ENCODE measurements around the gene ETV1.

The ETV1 gene

DNA sequence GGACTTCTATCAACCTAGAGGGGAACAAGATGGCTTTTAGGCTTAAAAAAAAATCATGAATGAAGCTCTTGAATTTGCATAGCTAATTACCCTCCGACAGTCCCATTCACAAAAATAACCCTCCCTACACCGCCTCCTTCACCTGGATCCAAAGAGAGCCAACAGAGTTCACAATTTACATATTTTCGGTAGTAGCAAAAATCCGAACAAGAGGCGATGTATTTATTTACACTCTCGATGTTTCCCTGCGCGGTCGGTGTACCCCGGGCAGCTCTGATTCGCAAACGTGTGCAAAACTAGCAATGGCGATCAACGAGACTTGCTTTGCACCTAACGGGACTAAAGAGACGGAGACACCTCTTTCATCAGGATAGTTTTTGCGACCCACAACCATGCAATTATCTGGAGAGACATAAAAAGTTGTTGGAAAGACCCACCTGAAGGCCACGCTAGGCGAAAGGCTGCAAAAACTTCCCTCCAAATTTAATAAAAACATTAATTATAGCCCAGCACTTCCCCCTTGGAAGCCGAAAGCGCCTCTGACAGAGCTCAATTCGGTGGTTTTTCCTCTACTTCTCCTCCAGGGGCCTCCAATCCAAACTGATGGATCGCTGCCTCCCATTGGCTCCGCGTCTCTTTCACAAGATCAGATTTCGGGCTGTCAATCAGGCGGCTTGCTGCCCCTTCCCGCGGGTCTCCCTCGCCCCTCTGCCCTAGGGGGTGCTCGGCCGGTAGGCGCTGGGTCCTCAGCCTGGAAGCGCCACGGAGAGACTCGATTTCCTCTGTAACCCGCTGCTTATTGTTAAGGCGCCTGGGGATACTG lies at the start of gene ETV1:
ETV1 (minus strand) TSS at position 541 of the 823 bp plus-strand sequence. CDS start 614 bp downstream, outside the sequence.
- DNase-seq, result peak; percentile 88

DNA sequence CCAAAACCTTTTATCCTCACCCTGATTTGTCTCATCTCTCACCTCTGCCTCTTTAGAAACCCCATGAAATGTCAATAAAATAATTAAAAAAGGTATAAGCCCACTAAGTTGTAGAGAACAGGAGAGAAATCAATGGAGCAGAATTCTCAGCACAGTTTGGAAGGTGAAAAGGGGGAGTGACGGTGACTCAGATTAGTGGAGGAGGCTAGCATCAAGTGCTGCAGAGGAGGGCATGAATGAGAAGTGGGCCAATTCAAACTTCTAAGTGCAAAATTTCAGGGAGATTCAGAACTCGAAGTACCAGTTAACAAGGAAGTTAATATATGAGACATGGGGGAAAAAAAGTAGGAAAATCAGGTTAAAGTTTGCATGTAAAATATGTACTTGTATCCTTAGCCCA lies 34.9 kb upstream of the ETV1 start:
- DNase-seq, result no peak

DNA sequence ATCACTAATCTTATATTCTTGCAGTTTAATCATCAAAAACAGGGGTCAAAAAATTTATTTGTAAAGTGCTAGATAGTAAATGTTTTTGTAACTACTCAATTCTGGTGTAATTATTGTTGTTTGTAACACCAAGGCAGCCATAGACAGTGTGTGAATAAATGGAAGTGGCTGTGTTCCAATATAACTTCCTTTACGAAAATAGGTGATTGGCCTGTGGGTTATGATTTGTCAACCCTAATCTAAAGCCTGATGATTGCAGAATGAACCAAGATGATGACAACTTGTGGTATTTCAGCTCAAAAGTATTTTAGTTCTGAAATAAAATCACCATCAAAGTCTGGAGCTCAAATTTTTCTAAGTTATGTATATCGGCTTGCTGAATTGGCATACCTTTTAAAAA lies 34.4 kb upstream of the ETV1 start:
- DNase-seq, result no peak

DNA sequence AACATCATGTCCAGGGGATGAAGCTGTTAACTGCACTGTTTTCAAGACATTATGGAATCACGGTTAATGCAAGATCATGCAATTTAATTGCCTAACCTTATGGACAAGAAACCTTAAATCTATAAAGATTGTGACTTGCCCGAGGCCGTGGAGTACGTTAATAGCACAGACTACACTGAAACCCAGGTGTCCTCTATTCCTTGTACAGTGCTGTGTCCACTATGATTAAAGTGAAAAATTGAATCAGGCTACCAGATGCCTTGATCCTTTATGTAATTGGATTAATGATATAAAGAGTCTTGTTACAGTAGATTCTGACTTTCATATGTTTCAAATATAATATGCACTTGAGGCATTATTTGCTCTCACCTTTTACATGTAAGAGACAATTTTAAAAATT lies 33.9 kb upstream of the ETV1 start:
- DNase-seq, result no peak

DNA sequence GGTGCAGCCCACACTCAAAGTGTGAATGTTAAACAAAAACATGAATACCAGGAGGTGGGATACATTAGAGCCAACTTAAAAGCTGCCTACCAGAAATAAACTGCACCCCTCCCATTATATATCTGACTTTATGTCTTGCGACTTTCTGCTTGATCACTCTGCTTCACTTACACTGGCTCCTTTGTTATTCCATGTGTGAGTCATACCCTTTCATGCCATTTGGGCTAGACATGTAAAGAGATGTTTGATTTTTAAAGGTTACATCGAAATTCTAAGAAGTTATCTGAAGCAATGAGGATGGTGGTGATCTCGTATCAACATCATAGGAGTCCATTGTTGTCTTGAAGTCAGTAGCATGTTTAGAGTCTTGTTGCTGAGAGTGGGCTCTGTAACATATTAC lies 31.6 kb upstream of the ETV1 start:
- DNase-seq, result no peak

DNA sequence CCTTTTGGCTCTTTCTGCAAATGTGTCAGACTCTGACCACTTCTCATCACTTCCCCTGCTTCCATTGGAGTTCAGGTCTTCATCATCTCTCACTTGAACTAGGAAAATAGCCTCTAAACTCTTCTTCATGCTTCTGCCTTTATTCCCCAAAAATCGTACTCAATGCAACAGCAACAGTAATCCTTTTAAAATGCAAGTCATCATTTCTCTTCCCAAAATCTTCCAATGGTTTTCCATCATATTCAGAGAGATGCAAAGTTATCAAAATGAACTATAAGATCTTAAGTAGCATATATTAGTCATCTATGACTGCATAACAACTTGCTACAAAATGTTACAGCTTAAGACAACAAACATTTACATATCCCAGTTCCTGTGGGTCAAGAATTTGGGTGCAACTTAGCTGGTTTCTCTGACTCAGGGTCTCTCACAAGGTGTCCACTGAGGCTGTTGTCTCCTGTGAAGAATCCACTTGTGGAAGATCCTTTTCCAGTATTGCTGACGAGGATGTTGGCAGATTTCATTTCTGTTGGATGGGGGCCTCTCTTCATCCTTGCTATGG lies 31.0 kb upstream of the ETV1 start:
- DNase-seq, result no peak

DNA sequence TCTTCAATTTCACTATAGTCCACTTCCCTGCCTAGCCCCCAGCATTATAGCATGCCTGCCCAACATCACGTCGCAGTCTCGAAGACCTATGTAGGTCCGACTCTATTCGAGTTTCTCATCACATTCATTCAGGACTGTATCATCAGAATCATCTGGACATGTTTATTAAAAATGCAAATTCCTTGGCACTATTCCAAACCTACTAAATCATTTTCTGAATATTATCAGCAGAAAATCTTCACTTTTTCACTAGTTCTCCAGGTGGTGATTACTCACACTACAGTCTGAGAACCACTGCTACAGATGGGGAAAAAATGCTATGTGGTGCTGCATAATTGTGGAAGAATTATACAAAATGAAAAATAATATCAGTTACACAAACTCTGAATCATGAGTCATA lies 29.3 kb upstream of the ETV1 start:
- DNase-seq, result no peak

DNA sequence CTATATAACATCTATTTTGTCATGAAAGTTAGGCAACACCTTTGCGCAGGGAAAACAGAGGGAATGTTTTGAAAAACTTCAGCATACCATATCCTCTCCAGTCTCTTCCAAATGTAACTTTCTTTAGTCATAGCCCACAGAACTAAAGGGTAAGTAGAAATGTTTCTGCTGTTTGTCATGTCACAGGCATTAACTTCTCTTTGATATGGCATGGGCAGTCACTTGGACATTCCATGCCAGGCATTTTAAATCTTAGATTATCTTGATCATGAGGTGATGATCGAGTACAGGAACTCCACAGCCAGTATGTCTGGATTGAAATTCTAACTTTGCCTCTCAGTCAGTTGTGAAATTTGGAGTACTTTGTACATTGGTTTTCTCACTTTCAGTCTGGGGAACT lies 27.5 kb upstream of the ETV1 start:
- DNase-seq, result no peak

DNA sequence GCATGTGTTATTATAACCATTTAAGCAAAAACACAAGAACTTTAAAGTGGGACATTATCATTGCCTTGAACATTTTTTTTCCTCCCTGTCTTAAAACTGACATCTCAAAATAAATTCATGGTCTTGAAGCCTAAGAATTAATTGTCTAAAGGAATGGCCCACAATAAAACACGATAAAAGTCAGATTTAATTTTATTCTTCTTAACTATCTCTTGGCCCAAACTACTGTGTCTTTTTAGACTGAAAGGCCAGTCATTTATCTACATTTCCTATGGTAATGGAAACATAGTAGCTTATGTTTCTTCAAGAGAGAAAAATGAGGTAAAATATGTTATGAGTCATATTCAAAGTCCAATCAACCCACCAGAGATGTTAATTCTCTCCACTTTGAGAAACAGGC lies 24.4 kb upstream of the ETV1 start:
- no peak for DNase-seq

DNA sequence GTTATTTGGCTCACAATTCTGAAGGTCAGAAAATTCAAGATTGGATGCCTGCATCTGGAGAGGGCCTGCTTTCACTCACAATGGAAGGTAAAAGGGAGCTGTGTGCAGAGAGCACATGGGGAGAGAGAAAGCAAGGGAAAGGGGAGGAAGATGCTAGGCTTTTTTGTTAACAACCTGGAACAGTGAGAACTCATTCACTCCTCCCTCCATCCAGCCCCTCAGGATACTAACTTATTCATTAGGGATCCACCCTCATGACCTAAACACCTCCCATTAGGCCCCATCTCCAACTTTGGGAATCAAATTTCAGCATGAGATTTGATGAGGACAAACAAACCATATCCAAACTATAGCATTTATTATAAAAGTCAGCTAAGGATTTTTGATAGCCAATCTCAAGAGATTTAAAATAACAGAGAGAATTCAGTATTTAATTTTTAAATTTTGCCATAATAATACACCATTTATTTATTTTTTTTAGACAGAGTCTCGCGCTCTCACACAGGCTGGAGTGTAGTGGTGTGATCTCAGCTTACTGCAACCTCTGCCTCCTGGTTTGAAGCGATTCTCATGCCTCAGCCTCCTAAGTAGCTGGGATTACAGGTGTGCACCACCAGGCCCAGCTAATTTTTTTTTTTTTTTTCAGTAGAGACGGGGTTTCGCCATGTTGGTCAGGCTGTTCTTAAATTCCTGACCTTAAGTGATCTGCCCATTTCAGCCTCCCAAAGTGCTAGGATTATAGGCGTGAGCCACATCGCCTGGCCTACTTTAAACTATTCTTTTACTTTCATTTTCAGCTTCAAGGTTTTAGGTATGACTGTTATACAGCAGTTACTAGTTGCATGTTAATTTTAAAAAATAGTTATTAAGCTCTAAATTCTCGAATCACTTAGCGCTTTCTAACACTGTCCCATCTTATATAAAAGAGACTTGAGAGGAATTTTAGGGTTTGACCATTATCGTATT lies 20.3 kb upstream of the ETV1 start:
- DNase-seq, result no peak

DNA sequence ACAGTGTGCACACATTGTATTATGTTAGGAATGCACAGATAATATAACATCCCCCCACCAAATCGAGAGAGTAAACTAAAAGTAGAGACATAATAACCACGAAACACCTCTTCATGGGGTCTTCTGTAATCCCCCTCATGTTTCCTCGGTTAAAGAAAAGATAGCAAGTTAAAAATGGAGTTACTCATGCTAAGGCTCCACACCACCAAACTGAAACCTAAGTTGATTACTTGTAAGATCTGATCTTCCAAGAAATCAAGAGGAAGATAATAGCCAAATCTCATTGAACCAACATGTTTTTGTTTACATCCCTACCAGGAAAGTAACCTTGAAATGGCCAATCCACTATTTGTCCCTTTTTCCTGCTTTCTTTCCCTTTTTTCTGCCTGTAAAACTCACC lies 11.7 kb upstream of the ETV1 start:
- DNase-seq, result no peak

DNA sequence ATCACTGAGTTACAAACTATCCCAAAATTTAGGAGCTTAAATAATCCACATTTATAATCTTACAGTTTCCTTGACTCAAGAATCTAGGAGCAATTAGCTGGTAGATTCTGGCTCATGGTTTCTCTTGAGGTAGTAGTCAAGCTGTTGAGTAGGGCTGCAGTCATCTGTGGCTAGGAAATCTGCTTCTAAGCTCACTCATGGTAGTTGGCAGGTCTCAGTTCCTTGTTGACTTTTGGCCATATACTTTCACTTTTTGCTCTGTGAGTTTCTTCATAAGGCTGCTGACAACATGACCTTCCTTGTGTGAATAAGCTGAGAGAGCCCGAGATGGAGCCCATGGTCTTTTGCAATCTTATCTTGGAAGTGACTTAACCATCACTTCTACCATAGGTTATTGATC lies 10.8 kb upstream of the ETV1 start:
- DNase-seq, result no peak

DNA sequence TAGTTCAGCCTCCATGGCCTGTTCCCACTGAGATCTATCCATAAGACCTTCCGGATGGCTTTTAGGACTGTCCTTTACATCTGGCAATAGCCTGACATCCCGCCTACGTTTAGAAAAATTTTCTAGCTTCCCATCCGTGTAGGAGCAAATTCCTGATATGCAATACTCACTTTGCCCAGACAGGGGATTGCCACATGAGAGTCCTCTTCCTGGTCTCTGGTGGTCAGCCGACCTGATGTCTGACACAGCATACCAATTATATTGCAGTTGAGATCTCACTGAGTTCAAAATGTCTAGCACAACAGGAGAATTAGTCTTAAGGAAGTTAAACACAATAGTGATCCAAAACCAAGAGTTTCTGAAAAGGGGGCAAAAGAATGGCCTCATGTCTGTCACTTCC lies 9.4 kb upstream of the ETV1 start:
- DNase-seq, result no peak

DNA sequence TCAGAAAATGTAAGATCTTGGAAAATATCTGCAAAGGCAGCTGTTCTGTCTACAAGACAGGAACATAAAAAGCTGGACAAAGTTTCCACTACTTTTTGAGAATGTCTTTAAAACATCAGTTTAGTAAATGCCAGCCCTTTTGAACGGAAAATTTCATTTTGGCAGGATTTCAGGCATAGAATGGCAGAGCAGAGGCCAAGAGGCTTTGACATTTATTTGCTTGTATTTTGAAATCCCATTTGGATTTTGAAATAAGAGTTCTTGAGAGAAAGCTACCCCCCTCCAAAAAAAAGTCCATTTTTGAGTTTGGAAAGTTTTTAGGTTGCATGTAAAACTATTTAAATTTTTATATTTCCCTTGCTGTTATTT lies 3.1 kb upstream of the ETV1 start:
- peak; percentile 24 for DNase-seq

DNA sequence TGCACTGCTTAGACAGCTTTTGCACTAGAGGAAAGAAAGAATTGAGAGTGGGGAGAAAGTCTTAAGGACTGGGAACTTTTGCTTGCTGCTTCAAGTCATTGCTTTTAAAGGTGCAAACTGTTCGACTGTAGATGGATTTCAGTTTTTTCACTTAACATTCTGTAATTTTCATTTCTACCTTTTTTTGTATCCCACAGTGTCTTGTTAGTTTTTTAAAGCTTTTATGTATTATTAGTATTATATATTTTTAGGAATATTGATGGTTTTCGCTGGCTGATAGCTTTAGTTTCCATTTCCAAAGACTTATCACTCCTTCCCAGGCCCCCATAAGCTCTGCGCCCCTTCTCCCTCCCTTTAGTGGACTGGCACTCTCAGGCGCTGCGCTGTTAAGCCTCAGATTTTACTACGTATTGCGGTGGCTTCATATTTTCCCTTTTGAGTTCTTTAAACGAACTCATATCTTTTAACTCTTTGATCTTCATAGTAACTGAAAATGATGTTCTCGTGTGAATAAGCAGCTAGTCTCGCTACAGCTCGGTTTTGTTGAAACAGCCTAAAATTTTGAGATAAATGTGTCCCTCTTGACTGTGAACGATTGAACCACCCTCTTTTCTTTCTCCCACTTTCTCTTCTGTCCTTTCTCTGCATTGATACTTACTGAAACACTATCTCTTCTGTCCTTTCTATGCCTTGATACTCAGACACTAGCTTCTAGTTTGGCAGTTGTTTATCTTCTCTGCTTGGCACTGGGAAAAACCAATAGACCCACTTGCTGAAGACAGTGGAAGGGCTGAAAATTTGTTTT lies 2.5 kb upstream of the ETV1 start:
- DNase-seq, result peak; percentile 20

DNA sequence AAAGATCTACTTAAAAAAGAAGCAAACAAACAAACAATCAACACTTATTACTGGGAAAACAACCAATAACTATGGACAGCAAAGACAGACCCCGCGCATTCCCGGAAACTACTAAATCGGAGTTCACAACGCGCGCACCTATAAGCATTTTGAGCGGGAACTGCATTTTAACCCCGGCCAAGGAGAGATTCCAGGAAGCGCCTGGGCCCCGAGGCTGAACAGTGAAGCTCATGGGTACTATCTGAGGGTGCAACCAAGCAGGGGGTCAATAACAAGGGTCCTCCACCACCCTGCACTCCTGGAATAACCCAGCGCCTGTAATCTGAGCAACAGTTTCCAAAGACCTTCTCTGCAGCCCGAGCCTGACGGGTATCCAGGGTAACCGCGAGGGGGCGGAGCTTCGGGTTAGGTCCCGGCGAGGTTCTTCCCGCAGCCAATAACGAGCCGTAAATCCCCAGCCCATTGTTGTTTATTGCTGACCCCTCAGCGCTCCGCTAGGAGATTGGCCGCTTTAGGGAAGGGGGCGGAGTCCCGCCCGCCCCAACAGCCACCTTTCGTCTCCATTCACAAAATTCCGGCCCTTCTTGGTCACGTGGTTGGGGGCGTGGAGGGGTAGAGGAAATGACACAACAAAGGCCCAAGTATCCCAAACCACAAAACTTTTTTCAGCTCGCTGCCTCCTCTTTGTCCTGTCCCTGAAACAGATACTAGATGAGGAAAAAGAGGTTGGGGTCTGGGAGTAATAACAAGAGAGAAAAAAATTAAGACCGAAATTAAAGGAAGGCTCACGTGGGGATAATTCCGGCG lies 1.7 kb upstream of the ETV1 start:
- peak; percentile 99 for DNase-seq

DNA sequence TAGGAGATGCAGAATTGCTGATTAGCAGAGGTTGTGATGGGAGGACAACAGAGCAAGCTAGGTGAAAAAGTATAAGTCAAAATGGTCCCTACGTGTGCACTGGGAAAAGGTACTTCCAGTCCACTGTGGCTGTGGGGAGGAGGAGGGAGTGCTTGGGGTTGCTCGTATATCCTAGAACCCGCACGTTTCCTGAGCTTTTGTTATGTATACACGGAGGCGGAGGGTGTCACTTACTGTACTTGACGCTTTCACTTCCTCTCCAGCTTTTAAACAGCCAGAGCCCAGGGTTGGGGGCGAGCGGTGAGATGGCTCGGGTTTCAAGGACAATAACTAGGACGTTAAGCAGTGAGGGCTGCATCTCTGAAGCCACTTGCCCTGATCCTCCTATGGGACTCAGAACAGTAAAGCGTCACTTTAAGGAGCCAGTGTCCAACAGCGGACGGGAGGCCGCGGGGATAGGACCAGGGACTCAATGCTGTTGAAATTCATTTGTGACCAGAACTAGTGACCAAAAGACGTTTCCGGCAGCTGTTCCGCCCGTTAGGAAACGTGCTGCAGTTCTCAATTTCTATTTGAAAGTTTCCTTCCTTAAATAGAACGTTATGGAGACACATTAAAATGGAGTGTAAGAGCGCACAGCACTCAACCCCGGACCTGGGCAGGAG lies 985 bp upstream of the ETV1 start:
- peak; percentile 84 for DNase-seq

DNA sequence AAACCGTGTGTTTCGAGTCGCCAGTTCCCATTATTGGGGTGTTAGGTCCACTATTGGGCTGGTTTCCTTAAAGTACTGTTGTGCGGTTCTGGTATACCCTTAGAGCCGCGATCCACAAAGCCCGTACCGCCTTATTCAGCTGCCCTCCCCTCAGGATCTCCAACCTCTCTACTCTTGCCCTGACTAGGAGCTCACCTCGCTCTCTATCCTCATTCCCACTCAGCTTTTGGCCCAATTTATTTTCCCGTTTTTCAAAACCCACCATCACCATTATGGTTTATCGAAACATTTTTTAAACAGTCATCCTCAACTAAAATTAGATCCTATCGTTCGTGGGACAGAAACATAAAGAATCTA lies 461 bp upstream of the ETV1 start:
- DNase-seq, result no peak

DNA sequence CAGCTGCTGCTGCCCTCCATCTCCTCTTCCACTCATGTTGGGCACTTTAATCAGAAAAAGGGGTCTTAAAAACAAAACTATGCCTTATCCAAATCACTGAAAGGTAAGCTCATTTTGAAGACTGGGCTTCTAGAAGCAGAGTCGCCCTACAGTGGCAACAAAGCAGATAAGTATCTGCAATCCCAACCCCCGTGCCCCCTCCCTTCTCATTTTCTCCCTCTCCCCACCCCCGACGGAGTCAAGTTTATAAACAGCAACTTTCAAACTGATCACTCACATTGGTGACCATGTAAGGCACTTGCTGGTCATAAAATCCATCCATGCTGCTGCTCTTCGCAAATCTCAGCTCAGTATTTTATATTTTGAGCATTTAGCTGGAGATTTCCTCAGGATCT lies 738 bp downstream of the ETV1 start:
- peak; percentile 56 for DNase-seq

DNA sequence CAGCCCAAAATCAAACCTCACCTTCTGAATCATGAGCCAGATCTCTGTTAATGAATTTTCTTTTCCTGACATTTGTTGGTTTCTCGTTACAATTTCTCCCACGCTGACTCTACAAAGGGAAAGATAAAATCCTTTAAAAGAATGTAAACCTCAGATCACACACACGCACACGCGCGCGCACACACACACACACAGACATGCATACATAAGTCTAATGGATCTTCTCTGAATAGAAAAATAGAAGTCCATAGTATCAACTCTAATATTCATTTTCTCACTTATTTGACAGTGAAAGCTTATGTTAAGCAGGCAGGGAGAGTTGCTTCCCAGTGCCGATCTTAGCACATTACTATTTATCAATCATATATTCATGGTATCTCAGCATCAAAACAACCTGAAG lies 1.4 kb downstream of the ETV1 start:
- peak; percentile 28 for DNase-seq

DNA sequence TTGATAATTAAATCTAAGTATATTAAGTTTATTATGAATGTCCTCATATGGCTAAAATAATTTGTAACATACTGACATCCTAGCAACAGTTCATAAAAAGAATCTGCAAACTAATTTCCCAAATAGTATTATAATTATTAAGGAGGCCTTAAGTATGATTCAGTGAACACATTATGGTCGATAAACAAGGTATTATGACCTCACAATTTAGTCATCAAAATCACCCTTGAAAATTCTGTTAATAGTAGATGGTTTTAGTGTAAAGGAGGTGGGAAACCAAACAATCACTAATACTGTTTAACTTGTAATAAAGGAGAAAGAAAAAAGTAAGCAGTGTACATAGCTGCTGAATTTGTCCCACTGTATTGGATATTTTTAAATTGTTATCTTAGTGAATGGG lies 2.1 kb downstream of the ETV1 start:
- DNase-seq, result no peak

DNA sequence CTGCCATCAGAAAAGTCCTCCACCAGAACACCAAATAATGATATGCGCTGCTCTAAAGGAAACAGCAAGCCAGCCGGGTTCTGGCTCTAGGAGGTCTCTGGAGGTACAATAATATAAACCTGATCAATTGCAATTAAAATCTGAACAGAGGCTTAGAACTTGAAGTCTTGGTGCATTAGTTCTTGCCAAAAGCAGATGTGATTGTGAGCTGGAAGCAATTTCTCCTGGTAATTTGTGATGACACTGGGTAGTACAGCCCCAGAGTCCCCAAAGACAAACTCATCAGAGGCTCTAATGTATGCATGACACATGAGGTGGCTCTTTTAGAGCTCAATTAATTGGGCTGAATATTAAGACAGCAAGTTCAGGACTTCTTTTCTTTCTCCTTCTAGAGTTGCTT lies 3.3 kb downstream of the ETV1 start:
- no peak for DNase-seq

All from right hindlimb (tissue), 1 donor.